Measurements from ENCODE around the gene SEC14L5. TPM values are rescaled to one million over a fixed set of nuclear protein-coding genes. Genes with fewer than 3 reads are reported as not detected.
A peak's percentile ranks its signal among the peaks of the same experiment; 100 is the strongest.

The SEC14L5 gene
- total and polyA plus RNA-seq, 10 of the 15 experiments (the other 5 are each of a cell fraction or from before 2014, with no cell fraction given), result 0.01 TPM; not detected in 9

- TF ChIP-seq RUNX3 (IDR thresholded peaks at IDR 0.05; ENCODE audit: low read length) (peak; percentile 44; the same call in 1 of the 2 replicates), ZNF274 (IDR thresholded peaks at IDR 0.05; ENCODE audit: insufficient read depth, insufficient read length) (no peak), BACH1 (IDR thresholded peaks at IDR 0.05; ENCODE audit: borderline replicate concordance) (0 out of 2 replicates have a peak, but pooled peaks have one; percentile 39), SMAD1 (IDR thresholded peaks at IDR 0.05; ENCODE audit: low read depth, partially characterized antibody) (no peak), NR2C2 (IDR thresholded peaks at IDR 0.05; ENCODE audit: borderline replicate concordance, control insufficient read depth, insufficient read length, low read depth) (no peak), RB1 (IDR thresholded peaks at IDR 0.05; ENCODE audit: borderline replicate concordance) (peak; percentile 57; the same call in 1 of the 2 replicates), SIN3A (IDR thresholded peaks at IDR 0.05; ENCODE audit: low read depth, low read length) (peak; percentile 98), NFYA (IDR thresholded peaks at IDR 0.05; ENCODE audit: borderline replicate concordance, low read depth, low read length) (no peak), POLR2A (IDR thresholded peaks at IDR 0.05; ENCODE audit: low read depth, low read length) (peak; percentile 77), FOS (IDR thresholded peaks at IDR 0.05; ENCODE audit: borderline replicate concordance, extremely low read depth, insufficient read length) (peak; percentile 42), YY1 (IDR thresholded peaks at IDR 0.05; ENCODE audit: low read depth, low read length) (peak; percentile 99), RELA (IDR thresholded peaks at IDR 0.05; ENCODE audit: borderline replicate concordance, partially characterized antibody) (peak; percentile 77), SIX5 (IDR thresholded peaks at IDR 0.05; ENCODE audit: low read depth, low read length, severe bottlenecking) (peak; percentile 62), USF2 (IDR thresholded peaks at IDR 0.05; ENCODE audit: borderline replicate concordance, low read depth, low read length) (peak; percentile 99), PBX3 (IDR thresholded peaks at IDR 0.05; ENCODE audit: insufficient replicate concordance, low read depth, low read length) (peak; percentile 57), RBBP5 (conservative IDR thresholded peaks at IDR 0.05) (no peak), E2F8 (IDR thresholded peaks at IDR 0.05; ENCODE audit: low read depth, partially characterized antibody) (no peak), IKZF2 (IDR thresholded peaks at IDR 0.05) (no peak), RELB (IDR thresholded peaks at IDR 0.05; ENCODE audit: low read depth) (peak; percentile 100), EED (IDR thresholded peaks at IDR 0.05; ENCODE audit: low read depth) (0 out of 2 replicates have a peak, but pooled peaks have one; percentile 29), BRCA1 (IDR thresholded peaks at IDR 0.05; ENCODE audit: low read depth, low read length) (no peak)
These were observed 75.4 kb downstream of the SEC14L5 start, which contains the start of gene NAGPA (continued) for GRCh38 chr16:5033256-5034166.

All from GM12878 (cell line).